HepG2 (cell line): ENCODE data around the gene EEF1AKMT3. TPM values are rescaled to one million over a fixed set of nuclear protein-coding genes. Genes with fewer than 3 reads are reported as not detected.

Experiments
- ATF7-NPFF ChIP-seq: sonication (generic); formaldehyde crosslinking; IDR thresholded peaks from 2 replicates; pipeline ENCODE4 v1.8.1; 2023; ENCODE audit warnings: mild to moderate bottlenecking, low read depth, missing genetic modification reagents, moderate library complexity
- BHLHE40 ChIP-seq: IDR thresholded peaks from 2 replicates; pipeline ENCODE4 v1.6.1; 2011; ENCODE audit warnings: low read length, improper control_type of control experiment
- ETV5 ChIP-seq: IDR thresholded peaks from 2 replicates; pipeline ENCODE4 v1.6.1; 2018; ENCODE audit warnings: missing biosample characterization, missing genetic modification reagents, inconsistent platforms, borderline replicate concordance
- GATAD1 ChIP-seq: IDR thresholded peaks from 2 replicates; pipeline ENCODE4 v1.6.1; 2016; ENCODE audit warnings: missing genetic modification reagents, missing compliant biosample characterization
- GFI1 ChIP-seq: sonication (generic); formaldehyde crosslinking; IDR thresholded peaks from 2 replicates; pipeline ENCODE4 v1.5.0; 2020; ENCODE audit warnings: missing genetic modification reagents, mild to moderate bottlenecking, borderline replicate concordance
- KLF11 ChIP-seq: IDR thresholded peaks from 2 replicates; pipeline ENCODE4 v1.6.1; 2016; ENCODE audit warnings: missing compliant biosample characterization
- NFATC3 ChIP-seq: sonication (generic); formaldehyde crosslinking; IDR thresholded peaks from 2 replicates; pipeline ENCODE4 v1.5.1; 2020; ENCODE audit warnings: mild to moderate bottlenecking, missing genetic modification reagents
- RFXANK ChIP-seq: IDR thresholded peaks from 2 replicates; pipeline ENCODE4 v1.6.1; 2016
- U2AF1 ChIP-seq: fragments of 200-400 bp; formaldehyde crosslinking; optimal IDR thresholded peaks from 2 replicates; pipeline ENCODE3; 2017; ENCODE audit warnings: mild to moderate bottlenecking, low read depth, low read length
- XRCC5 ChIP-seq: fragments of 200-400 bp; formaldehyde crosslinking; optimal IDR thresholded peaks from 2 replicates; pipeline ENCODE3; 2017; ENCODE audit warnings: mild to moderate bottlenecking, low read length
- ZNF761 ChIP-seq: sonication (generic); formaldehyde crosslinking; conservative IDR thresholded peaks from 2 replicates; pipeline ENCODE4 v1.4.0; 2020; ENCODE audit warnings: mild to moderate bottlenecking, missing genetic modification reagents
- polyA plus RNA-seq, 8 experiments: library from polyadenylated mRNA; depleted of rRNA in 3 of 8; stranded (reverse) in 7 of 8; unstranded in 1 of 8; fragments of >200 nt; fragmentation: Illumina TruSeq in 4 of 8; extraction: Trizol in 4 of 8; gene quantifications; 2 replicates each; pipeline versions ENCODE4 v1.2.1 to v1.2.3, GENCODE V29; 2011 to 2016; ENCODE audit warnings: low read depth in 4 of 8, missing spikeins in 1 of 8, mixed read lengths in 1 of 8; ENCODE audit not compliant: insufficient read depth in 1 of 8
- total RNA-seq, 5 experiments: library from RNA; depleted of rRNA; stranded (reverse); fragments of >200 nt; fragmentation: Illumina TruSeq; extraction: Trizol; gene quantifications; 2 replicates each; pipeline ENCODE4 v1.2.3, GENCODE V29; 2016; ENCODE audit warnings: low read depth in 1 of 5
- TF ChIP-seq, protein P1 (sequence below): sonication (generic); formaldehyde crosslinking; IDR thresholded peaks from 2 replicates; pipeline ENCODE4 v1.9.0; 2021; ENCODE audit warnings: mild to moderate bottlenecking, missing genetic modification reagents
- TF ChIP-seq, protein P2 (sequence below): sonication (generic); formaldehyde crosslinking; IDR thresholded peaks from 2 replicates; pipeline ENCODE4 v1.5.1; 2020; ENCODE audit warnings: mild to moderate bottlenecking, missing genetic modification reagents, moderate library complexity
- TF ChIP-seq, protein P3 (sequence below): sonication (generic); formaldehyde crosslinking; IDR thresholded peaks from 2 replicates; pipeline ENCODE4 v1.8.1; 2023; ENCODE audit warnings: mild to moderate bottlenecking, inconsistent platforms, moderate library complexity, missing genetic modification reagents, borderline replicate concordance
- TF ChIP-seq, protein P4 (sequence below): sonication (generic); formaldehyde crosslinking; IDR thresholded peaks from 2 replicates; pipeline ENCODE4 v1.5.1; 2020; ENCODE audit warnings: missing genetic modification reagents, mild to moderate bottlenecking, borderline replicate concordance

Gene EEF1AKMT3
- total and polyA plus RNA-seq, 2 of the 13 experiments (the other 11 are each of a cell fraction or from before 2014, with no cell fraction given), result 4.7 to 11.4 TPM

DNA sequence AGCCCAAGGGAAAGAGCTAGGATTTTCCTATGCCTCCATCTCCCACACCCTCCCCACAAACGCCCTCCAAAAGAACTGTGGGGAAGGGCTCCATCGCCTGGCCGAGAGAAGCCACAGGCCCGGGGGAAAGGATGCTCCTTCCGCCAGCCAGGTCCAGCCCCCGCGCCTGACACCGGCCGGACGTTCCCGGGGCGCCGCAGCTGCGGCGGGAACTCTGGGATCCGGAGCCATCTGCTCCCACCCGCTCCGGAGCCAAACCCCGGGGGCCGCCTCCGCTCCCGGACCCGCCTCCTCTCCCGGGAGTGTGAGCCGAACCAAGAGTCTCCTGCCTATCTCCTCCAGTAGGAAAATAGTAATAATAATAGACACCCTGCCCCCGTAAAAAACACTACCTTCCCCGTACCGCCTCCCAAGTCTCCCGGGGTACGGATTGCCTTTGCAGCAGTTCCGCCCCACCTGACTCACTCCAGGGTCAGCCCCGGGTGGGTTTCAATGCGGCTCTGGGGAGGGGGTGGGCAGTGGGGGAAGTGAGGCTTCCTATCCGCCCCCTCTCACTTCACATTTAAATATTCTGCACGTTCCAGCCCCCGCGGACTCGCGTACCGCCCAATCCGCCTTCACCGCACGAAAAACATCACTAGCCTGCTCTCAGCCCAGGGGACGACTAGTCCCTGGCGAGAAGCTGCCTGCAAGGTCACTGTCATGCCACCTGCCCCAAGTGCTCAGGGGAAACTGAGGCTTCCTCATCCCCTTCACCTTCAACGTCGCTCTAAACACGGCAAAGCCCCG is 36.3 kb upstream of the EEF1AKMT3 start (continued):
- TF ChIP-seq GFI1 (no peak), U2AF1 (no peak), KLF11 (CRISPR knock-in tag) (no peak), ATF7-NPFF (no peak), ZNF761 (CRISPR knock-in tag) (0 out of 2 replicates have a peak, but pooled peaks have one; percentile 29), GATAD1 (CRISPR knock-in tag) (peak; percentile 31; the same call in 1 of the 2 replicates), BHLHE40 (no peak), NFATC3 (no peak), RFXANK (no peak), ETV5 (CRISPR knock-in tag) (peak; percentile 50; the same call in 1 of the 2 replicates), XRCC5 (peak; percentile 60)
- TF ChIP-seq, protein P1, sequence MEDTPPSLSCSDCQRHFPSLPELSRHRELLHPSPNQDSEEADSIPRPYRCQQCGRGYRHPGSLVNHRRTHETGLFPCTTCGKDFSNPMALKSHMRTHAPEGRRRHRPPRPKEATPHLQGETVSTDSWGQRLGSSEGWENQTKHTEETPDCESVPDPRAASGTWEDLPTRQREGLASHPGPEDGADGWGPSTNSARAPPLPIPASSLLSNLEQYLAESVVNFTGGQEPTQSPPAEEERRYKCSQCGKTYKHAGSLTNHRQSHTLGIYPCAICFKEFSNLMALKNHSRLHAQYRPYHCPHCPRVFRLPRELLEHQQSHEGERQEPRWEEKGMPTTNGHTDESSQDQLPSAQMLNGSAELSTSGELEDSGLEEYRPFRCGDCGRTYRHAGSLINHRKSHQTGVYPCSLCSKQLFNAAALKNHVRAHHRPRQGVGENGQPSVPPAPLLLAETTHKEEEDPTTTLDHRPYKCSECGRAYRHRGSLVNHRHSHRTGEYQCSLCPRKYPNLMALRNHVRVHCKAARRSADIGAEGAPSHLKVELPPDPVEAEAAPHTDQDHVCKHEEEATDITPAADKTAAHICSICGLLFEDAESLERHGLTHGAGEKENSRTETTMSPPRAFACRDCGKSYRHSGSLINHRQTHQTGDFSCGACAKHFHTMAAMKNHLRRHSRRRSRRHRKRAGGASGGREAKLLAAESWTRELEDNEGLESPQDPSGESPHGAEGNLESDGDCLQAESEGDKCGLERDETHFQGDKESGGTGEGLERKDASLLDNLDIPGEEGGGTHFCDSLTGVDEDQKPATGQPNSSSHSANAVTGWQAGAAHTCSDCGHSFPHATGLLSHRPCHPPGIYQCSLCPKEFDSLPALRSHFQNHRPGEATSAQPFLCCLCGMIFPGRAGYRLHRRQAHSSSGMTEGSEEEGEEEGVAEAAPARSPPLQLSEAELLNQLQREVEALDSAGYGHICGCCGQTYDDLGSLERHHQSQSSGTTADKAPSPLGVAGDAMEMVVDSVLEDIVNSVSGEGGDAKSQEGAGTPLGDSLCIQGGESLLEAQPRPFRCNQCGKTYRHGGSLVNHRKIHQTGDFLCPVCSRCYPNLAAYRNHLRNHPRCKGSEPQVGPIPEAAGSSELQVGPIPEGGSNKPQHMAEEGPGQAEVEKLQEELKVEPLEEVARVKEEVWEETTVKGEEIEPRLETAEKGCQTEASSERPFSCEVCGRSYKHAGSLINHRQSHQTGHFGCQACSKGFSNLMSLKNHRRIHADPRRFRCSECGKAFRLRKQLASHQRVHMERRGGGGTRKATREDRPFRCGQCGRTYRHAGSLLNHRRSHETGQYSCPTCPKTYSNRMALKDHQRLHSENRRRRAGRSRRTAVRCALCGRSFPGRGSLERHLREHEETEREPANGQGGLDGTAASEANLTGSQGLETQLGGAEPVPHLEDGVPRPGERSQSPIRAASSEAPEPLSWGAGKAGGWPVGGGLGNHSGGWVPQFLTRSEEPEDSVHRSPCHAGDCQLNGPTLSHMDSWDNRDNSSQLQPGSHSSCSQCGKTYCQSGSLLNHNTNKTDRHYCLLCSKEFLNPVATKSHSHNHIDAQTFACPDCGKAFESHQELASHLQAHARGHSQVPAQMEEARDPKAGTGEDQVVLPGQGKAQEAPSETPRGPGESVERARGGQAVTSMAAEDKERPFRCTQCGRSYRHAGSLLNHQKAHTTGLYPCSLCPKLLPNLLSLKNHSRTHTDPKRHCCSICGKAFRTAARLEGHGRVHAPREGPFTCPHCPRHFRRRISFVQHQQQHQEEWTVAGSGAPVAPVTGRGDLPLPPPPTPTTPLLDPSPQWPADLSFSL (CRISPR knock-in tag), result no peak
- TF ChIP-seq, protein P2, sequence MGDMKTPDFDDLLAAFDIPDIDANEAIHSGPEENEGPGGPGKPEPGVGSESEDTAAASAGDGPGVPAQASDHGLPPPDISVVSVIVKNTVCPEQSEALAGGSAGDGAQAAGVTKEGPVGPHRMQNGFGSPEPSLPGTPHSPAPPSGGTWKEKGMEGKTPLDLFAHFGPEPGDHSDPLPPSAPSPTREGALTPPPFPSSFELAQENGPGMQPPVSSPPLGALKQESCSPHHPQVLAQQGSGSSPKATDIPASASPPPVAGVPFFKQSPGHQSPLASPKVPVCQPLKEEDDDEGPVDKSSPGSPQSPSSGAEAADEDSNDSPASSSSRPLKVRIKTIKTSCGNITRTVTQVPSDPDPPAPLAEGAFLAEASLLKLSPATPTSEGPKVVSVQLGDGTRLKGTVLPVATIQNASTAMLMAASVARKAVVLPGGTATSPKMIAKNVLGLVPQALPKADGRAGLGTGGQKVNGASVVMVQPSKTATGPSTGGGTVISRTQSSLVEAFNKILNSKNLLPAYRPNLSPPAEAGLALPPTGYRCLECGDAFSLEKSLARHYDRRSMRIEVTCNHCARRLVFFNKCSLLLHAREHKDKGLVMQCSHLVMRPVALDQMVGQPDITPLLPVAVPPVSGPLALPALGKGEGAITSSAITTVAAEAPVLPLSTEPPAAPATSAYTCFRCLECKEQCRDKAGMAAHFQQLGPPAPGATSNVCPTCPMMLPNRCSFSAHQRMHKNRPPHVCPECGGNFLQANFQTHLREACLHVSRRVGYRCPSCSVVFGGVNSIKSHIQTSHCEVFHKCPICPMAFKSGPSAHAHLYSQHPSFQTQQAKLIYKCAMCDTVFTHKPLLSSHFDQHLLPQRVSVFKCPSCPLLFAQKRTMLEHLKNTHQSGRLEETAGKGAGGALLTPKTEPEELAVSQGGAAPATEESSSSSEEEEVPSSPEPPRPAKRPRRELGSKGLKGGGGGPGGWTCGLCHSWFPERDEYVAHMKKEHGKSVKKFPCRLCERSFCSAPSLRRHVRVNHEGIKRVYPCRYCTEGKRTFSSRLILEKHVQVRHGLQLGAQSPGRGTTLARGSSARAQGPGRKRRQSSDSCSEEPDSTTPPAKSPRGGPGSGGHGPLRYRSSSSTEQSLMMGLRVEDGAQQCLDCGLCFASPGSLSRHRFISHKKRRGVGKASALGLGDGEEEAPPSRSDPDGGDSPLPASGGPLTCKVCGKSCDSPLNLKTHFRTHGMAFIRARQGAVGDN (CRISPR knock-in tag), result peak; percentile 55
- TF ChIP-seq, protein P3, sequence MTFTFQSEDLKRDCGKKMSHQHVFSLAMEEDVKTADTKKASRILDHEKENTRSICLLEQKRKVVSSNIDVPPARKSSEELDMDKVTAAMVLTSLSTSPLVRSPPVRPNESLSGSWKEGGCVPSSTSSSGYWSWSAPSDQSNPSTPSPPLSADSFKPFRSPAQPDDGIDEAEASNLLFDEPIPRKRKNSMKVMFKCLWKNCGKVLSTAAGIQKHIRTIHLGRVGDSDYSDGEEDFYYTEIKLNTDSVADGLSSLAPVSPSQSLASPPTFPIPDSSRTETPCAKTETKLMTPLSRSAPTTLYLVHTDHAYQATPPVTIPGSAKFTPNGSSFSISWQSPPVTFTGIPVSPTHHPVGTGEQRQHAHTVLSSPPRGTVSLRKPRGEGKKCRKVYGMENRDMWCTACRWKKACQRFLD (CRISPR knock-in tag), result no peak
- TF ChIP-seq, protein P4, sequence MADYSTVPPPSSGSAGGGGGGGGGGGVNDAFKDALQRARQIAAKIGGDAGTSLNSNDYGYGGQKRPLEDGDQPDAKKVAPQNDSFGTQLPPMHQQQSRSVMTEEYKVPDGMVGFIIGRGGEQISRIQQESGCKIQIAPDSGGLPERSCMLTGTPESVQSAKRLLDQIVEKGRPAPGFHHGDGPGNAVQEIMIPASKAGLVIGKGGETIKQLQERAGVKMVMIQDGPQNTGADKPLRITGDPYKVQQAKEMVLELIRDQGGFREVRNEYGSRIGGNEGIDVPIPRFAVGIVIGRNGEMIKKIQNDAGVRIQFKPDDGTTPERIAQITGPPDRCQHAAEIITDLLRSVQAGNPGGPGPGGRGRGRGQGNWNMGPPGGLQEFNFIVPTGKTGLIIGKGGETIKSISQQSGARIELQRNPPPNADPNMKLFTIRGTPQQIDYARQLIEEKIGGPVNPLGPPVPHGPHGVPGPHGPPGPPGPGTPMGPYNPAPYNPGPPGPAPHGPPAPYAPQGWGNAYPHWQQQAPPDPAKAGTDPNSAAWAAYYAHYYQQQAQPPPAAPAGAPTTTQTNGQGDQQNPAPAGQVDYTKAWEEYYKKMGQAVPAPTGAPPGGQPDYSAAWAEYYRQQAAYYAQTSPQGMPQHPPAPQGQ, result no peak
